Osteoblast (primary cell): Measurements from ENCODE around the gene ITM2C. TPM values are rescaled to one million over a fixed set of nuclear protein-coding genes. Genes with fewer than 3 reads are reported as not detected.
A peak's percentile ranks its signal among the peaks of the same experiment; 100 is the strongest.

Source experiments
- DNase-seq: peaks from one replicate; pipeline ENCODE4 v3.0.0; 2011; ENCODE audit warnings: low spot score, mixed read lengths; ENCODE audit not compliant: insufficient read length; ENCODE audit errors: missing footprints
- H2AFZ ChIP-seq: 2 replicates; pipeline ENCODE4 v1.6.0; 2011; ENCODE audit warnings: mild to moderate bottlenecking, low read length
- H3K27ac ChIP-seq: 2 replicates; pipeline ENCODE4 v1.5.1; 2011; ENCODE audit warnings: mild to moderate bottlenecking, low read depth, low read length, moderate library complexity
- H3K27me3 ChIP-seq: 2 replicates; pipeline ENCODE4 v1.6.0; 2012; ENCODE audit warnings: mild to moderate bottlenecking, control low read depth, inconsistent platforms, low read length, moderate library complexity; ENCODE audit not compliant: insufficient read depth
- H3K36me3 ChIP-seq: 2 replicates; pipeline ENCODE4 v1.5.1; 2011; ENCODE audit warnings: mild to moderate bottlenecking, low read length, control low read depth, moderate library complexity; ENCODE audit not compliant: insufficient read depth
- H3K4me1 ChIP-seq: 2 replicates; pipeline ENCODE4 v1.5.1; 2011; ENCODE audit warnings: mild to moderate bottlenecking, low read length, control low read depth, moderate library complexity; ENCODE audit not compliant: insufficient read depth
- H3K4me2 ChIP-seq: 2 replicates; pipeline ENCODE4 v1.6.0; 2011; ENCODE audit warnings: mild to moderate bottlenecking, low read length; ENCODE audit not compliant: insufficient read depth
- H3K4me3 ChIP-seq: fragments of 200-600 bp; sonication (generic); 3 replicates; pipeline ENCODE4 v1.5.1; 2012; ENCODE audit warnings: mild to moderate bottlenecking, low read length, inconsistent platforms; ENCODE audit not compliant: insufficient read depth
- H3K79me2 ChIP-seq: 2 replicates; pipeline ENCODE4 v1.6.0; 2012; ENCODE audit warnings: mild to moderate bottlenecking, low read length, control low read depth, inconsistent platforms; ENCODE audit not compliant: insufficient read depth
- H3K9me3 ChIP-seq: 2 replicates; pipeline ENCODE4 v1.5.1; 2011; ENCODE audit warnings: low read depth, low read length, control low read depth
- H4K20me1 ChIP-seq: 2 replicates; pipeline ENCODE4 v1.6.0; 2012; ENCODE audit warnings: mild to moderate bottlenecking, low read length, control low read depth; ENCODE audit not compliant: insufficient read depth
- total RNA-seq: library from RNA; depleted of rRNA; stranded (reverse); fragments of >200 nt; gene quantifications from 2 replicates; pipeline ENCODE4 v1.2.3, GENCODE V29; 2012
- TF ChIP-seq, protein P1 (sequence below): IDR thresholded peaks from 2 replicates; pipeline ENCODE4 v1.5.1; 2011; ENCODE audit warnings: mild to moderate bottlenecking, low read depth, low read length, moderate library complexity; ENCODE audit errors: extremely low read depth

ITM2C gene
- total RNA-seq, 1 donor, result 63.7 TPM

- Histone ChIP-seq H3K4me2 (no peak overlapping the region), H3K36me3 (no peaks in the 10 kb centered on the region), H3K4me3 (no peak overlapping the region), H3K9me3 (no peaks in the 10 kb centered on the region), H3K27me3 (no peaks in the 10 kb centered on the region), H4K20me1 (peaks cover 17% of the 10 kb centered on the region), H3K27ac (no peak overlapping the region), H3K79me2 (no peaks in the 10 kb centered on the region), H3K4me1 (peaks cover 6% of the 10 kb centered on the region), H2AFZ (no peak overlapping the region)
- peak; percentile 65 for DNase-seq
- TF ChIP-seq, protein P1, sequence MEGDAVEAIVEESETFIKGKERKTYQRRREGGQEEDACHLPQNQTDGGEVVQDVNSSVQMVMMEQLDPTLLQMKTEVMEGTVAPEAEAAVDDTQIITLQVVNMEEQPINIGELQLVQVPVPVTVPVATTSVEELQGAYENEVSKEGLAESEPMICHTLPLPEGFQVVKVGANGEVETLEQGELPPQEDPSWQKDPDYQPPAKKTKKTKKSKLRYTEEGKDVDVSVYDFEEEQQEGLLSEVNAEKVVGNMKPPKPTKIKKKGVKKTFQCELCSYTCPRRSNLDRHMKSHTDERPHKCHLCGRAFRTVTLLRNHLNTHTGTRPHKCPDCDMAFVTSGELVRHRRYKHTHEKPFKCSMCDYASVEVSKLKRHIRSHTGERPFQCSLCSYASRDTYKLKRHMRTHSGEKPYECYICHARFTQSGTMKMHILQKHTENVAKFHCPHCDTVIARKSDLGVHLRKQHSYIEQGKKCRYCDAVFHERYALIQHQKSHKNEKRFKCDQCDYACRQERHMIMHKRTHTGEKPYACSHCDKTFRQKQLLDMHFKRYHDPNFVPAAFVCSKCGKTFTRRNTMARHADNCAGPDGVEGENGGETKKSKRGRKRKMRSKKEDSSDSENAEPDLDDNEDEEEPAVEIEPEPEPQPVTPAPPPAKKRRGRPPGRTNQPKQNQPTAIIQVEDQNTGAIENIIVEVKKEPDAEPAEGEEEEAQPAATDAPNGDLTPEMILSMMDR, result no peak
Measured at GRCh38 chr2:230868947-230869913, 4.5 kb downstream of the ITM2C start.

- Histone ChIP-seq H3K4me1 (peaks cover 6% of the 10 kb centered on the region), H4K20me1 (peaks cover 17% of the 10 kb centered on the region), H3K36me3 (no peaks in the 10 kb centered on the region), H3K4me2 (no peak overlapping the region), H3K4me3 (no peak overlapping the region), H3K27ac (no peak overlapping the region), H3K9me3 (no peaks in the 10 kb centered on the region), H3K27me3 (no peaks in the 10 kb centered on the region), H2AFZ (no peak overlapping the region), H3K79me2 (no peaks in the 10 kb centered on the region)
- TF ChIP-seq, protein P1, result no peak
- peak; percentile 61 for DNase-seq
Measured at GRCh38 chr2:230869914-230870543, 5.3 kb downstream of the ITM2C start.

DNA sequence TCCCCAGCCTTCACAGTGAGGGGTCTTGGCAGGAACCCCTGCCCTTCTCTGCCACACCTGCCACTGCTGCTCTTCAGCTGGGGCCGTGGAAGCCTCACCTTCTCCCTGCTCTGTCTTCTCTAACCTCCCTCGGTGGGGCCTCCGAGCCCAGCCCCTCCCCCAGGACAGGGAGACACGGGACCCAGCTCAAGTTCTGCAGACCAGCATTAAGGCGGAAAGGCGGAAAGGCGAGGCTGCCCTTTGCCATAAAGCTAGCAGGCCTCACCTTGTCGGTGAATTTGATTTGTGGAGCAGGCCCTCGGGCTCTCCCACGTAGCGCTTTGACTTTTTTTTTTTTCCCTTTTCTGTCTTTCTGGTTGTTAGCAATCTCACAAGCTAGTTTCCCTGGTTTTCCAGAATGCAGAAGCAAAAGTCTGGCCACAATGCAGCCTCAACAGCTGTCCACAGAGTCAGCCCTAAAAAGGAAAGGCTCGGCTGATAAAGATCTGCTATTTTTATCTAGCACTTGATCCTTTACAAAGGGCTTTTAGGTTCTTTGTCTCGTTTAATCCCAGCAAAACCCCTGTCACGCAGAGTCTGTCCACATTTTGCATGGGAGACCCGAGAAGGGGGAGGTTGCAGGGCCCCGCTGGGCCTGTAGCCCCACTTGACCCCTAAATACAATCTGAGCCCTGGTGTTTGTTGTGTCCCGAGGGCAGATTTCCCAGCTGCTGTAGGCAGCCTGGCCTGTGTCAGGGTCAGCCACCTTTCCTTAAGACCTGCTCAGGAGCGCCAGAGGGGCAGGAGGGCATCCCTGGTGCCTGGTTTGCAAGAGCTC, 6.0 kb downstream of the ITM2C start:
- H3K27me3 ChIP-seq, result no peaks in the 10 kb centered on the region
- no peak overlapping the region for H3K4me2 ChIP-seq
- TF ChIP-seq, protein P1, result no peak
- no peaks in the 10 kb centered on the region for H3K36me3 ChIP-seq
- H3K9me3 ChIP-seq, result no peaks in the 10 kb centered on the region
- H4K20me1 ChIP-seq, result peaks cover 17% of the 10 kb centered on the region
- H3K4me3 ChIP-seq, result no peak overlapping the region
- H3K4me1 ChIP-seq, result no peaks in the 10 kb centered on the region
- H3K27ac ChIP-seq, result no peak overlapping the region
- DNase-seq, result peak; percentile 78
- no peak overlapping the region for H2AFZ ChIP-seq
- no peaks in the 10 kb centered on the region for H3K79me2 ChIP-seq
